Common myeloid progenitor, CD34-positive (primary cell): ENCODE results near the gene PPP1R36.

Experiments
- CTCF ChIA-PET: fragments of 350-600 bp; sonication (Branson Sonifier 250); formaldehyde crosslinking; loops from one replicate; lab custom pipeline; 2021; ENCODE audit warnings: antibody characterized with exemption; lab: Charles Lee
- POLR2A ChIA-PET: fragments of 350-600 bp; sonication (Branson Sonifier 250); formaldehyde crosslinking; loops from one replicate; lab custom pipeline; 2021; ENCODE audit warnings: antibody characterized with exemption; lab: Charles Lee
- DNase-seq, 3 donors: peaks; one replicate each; pipeline versions ENCODE4 v3.0.0 to v3.0.0-alpha.2; 2013
- H3K27ac ChIP-seq, 2 experiments: 1 replicate in 1 of 2; 2 replicates in 1 of 2; pipeline ENCODE4 v1.7.0; 2013; ENCODE audit warnings: inconsistent platforms in 2 of 2, low read length in 2 of 2, mild to moderate bottlenecking in 2 of 2, low read depth in 1 of 2, moderate library complexity in 1 of 2; ENCODE audit not compliant: severe bottlenecking in 2 of 2, insufficient read depth in 1 of 2, poor library complexity in 1 of 2
- H3K27me3 ChIP-seq, 5 experiments: replicated peaks in 2 of 5; 1 replicate in 3 of 5; 2 replicates in 2 of 5; pipeline versions ENCODE4 v1.6.1 to v1.7.0; 2013; ENCODE audit warnings: low read length in 4 of 5, mild to moderate bottlenecking in 2 of 5, moderate library complexity in 2 of 5, inconsistent platforms in 1 of 5; ENCODE audit not compliant: insufficient read depth in 5 of 5, control insufficient read depth in 4 of 5
- H3K36me3 ChIP-seq, 4 experiments: 1 replicate in 2 of 4; 2 replicates in 2 of 4; pipeline versions ENCODE4 v1.6.1 to v1.7.0; 2013; ENCODE audit warnings: low read length in 3 of 4, control low read depth in 1 of 4, mild to moderate bottlenecking in 1 of 4; ENCODE audit not compliant: control insufficient read depth in 4 of 4, insufficient read depth in 4 of 4
- H3K4me1 ChIP-seq, 4 experiments: 1 replicate in 3 of 4; 2 replicates in 1 of 4; pipeline versions ENCODE4 v1.6.1 to v1.7.1; 2013; ENCODE audit warnings: low read length in 3 of 4, mild to moderate bottlenecking in 3 of 4, control low read depth in 1 of 4, inconsistent platforms in 1 of 4, moderate library complexity in 1 of 4; ENCODE audit not compliant: control insufficient read depth in 4 of 4, insufficient read depth in 4 of 4; ENCODE audit errors: control extremely low read depth in 1 of 4
- H3K4me3 ChIP-seq, 7 experiments: 1 replicate in 4 of 7; 2 replicates in 3 of 7; pipeline versions ENCODE4 v1.5.1 to v1.7.0; 2013; ENCODE audit warnings: mild to moderate bottlenecking in 7 of 7, low read length in 6 of 7, moderate library complexity in 6 of 7, inconsistent platforms in 2 of 7, low read depth in 2 of 7, control low read depth in 1 of 7; ENCODE audit not compliant: insufficient read depth in 4 of 7, control insufficient read depth in 1 of 7; ENCODE audit errors: extremely low read depth in 1 of 7
- H3K9me3 ChIP-seq, 5 experiments: 1 replicate in 4 of 5; 2 replicates in 1 of 5; pipeline versions ENCODE4 v1.6.1 to v1.7.1; 2013; ENCODE audit warnings: low read length in 4 of 5, mild to moderate bottlenecking in 2 of 5, inconsistent platforms in 1 of 5, low read depth in 1 of 5, moderate library complexity in 1 of 5; ENCODE audit not compliant: control insufficient read depth in 4 of 5, insufficient read depth in 2 of 5; ENCODE audit errors: control extremely low read depth in 1 of 5
- WGBS: methylation state at CpG from one replicate; pipeline ENCODE4 v1.1.5; 2013; ENCODE audit not compliant: insufficient coverage; 5-methylcytosine and 5-hydroxymethylcytosine counted together

The PPP1R36 gene

DNA sequence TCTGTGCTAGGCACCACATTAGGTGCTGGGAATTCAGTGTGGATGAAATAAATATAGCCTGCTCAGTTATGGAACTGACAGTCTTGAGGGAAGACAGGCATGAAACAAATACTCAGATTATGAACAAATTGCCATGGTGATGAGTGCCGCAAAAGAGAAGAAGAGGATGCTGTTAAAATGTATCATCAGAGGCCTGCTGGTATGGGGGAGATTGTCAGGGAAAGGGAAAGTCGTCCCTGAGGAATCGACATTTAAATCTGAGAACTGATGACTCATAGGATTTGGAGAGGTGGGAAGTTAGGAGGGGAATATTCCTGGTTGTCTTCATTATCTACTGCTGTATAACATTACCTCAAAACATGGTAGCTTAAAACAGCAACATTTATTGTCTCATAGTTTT is 42.0 kb downstream of the PPP1R36 start:
- CTCF ChIA-PET, result no interaction called here
- Histone ChIP-seq H3K27me3 (no peaks in the 10 kb centered on the region), H3K27ac (no peak overlapping the region), H3K4me3 (no peak overlapping the region), H3K36me3 (no peaks in the 10 kb centered on the region), H3K4me1 (no peaks in the 10 kb centered on the region), H3K9me3 (no peaks in the 10 kb centered on the region)
- no peak for DNase-seq
- POLR2A ChIA-PET, result no interaction called here
- 90% methylated on average over 2 of the region's 3 CpGs for WGBS

DNA sequence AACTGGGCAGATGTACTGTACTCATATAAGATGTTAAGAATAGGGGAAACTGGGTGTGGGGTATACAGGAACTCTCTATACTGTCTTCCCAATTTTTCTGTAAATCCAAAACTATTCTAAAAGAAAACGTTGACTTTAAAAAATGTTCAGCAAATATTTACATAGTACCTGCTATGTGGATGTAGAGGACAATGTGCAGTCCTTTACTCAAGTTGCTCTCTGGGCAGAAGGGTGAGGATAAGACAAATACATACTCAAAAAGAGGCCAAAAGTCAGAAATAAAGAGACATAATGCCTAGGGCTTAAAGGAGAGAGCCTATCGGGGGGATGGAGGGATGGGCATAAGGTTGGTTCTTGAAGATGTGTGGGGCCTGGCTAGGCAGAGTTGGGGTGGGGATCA is 44.7 kb downstream of the PPP1R36 start:
- no peaks in the 10 kb centered on the region for H3K9me3 ChIP-seq
- CTCF ChIA-PET, result no interaction called here
- H3K27ac ChIP-seq, result no peak overlapping the region
- no peaks in the 10 kb centered on the region for H3K27me3 ChIP-seq
- no peaks in the 10 kb centered on the region for H3K36me3 ChIP-seq
- H3K4me1 ChIP-seq, result no peaks in the 10 kb centered on the region
- no peak overlapping the region for H3K4me3 ChIP-seq
- 100% methylated on average over 1 of the region's 2 CpGs for WGBS
- no peak for DNase-seq
- POLR2A ChIA-PET, result no interaction called here

DNA sequence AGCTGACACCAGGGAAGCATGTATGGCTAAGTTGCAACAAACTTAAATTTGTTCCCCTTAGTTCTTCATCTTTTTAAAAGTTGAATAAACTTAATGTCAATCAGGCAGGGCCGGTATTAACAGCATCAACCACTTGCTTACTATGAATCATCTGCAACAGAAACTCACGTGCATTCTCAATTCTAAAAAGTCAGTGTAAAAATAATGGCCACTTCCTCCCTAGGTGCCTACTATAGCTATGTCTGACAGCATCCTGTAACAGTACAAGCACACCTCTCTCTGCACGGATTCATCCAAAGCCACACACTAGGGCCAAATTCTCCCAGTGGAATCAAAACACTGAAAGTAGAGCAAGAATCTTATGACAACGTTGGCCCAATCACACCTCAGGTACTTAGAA is 48.6 kb downstream of the PPP1R36 start:
- CTCF ChIA-PET, result no interaction called here
- H3K4me1 ChIP-seq, result peaks cover 0 to 2% (median 0%) of the 10 kb centered on the region in 4 experiments
- no peak for DNase-seq
- H3K27me3 ChIP-seq, result peaks cover 0 to 10% (median 0%) of the 10 kb centered on the region in 5 experiments
- H3K4me3 ChIP-seq, result no peak overlapping the region
- no peaks in the 10 kb centered on the region for H3K36me3 ChIP-seq
- 64% methylated on average over 4 of the region's 4 CpGs for WGBS
- H3K27ac ChIP-seq, result no peak overlapping the region
- H3K9me3 ChIP-seq, result peaks cover 0 to 2% (median 0%) of the 10 kb centered on the region in 5 experiments
- POLR2A ChIA-PET, result no interaction called here

DNA sequence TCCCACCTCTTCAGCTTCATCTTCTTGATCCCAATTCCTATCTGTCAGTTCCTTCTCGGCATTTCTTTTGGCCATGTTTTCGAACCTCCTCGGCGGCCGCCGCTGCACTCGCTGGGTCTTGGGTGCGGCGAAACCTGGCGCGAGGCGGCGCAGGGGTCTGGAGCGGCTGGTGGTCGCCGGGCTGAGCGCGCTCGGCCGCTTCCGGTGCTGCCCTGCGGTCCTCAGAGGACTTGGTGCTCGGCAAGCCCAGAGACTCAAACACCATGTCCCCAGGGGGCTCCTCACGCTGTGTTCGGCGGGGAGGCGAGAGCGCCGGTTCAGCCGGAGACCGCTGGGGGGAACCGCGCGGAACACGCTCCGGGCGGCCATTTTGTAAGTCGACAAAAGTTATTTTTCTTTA is 51.8 kb downstream of the PPP1R36 start:
- Histone ChIP-seq H3K4me1 (peaks cover 0 to 2% (median 0%) of the 10 kb centered on the region in 4 experiments), H3K4me3 (peak overlapping the region in 1 of 7 experiments; percentile 16), H3K27ac (no peak overlapping the region), H3K9me3 (peaks cover 0 to 2% (median 0%) of the 10 kb centered on the region in 5 experiments), H3K27me3 (peaks cover 0 to 14% (median 0%) of the 10 kb centered on the region in 5 experiments), H3K36me3 (no peaks in the 10 kb centered on the region)
- ChIA-PET POLR2A (no interaction called here), CTCF (no interaction called here)
- DNase-seq, result peak in 2 of 3 donors; percentile 9 to 18
- 50% methylated on average over 33 of the region's 38 CpGs for WGBS

DNA sequence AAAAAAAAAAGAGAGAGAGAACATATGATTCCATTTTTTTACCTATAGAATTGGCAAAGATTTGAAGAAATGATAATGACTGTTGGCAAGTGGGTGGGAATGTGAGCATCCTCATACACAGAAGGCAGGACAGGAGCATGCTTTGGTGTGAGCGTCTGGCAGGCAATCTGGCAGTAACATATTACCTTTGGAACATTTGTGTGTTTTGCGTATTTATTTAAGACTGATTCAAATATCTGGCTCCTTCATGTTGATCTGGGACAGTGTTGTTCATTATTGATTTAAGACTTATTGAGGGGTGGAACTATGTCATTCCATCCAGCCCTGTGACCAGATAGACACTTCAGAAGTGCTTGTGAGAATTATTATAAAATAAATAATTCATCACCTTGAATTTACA is 53.1 kb downstream of the PPP1R36 start:
- no peak overlapping the region for H3K4me3 ChIP-seq
- H3K4me1 ChIP-seq, result peaks cover 0 to 2% (median 0%) of the 10 kb centered on the region in 4 experiments
- H3K27ac ChIP-seq, result no peak overlapping the region
- peaks cover 0 to 16% (median 0%) of the 10 kb centered on the region in 5 experiments for H3K27me3 ChIP-seq
- ChIA-PET CTCF (no interaction called here), POLR2A (no interaction called here)
- 100% methylated on average over 1 of the region's 2 CpGs for WGBS
- DNase-seq, result no peak
- H3K9me3 ChIP-seq, result peaks cover 0 to 2% (median 0%) of the 10 kb centered on the region in 5 experiments
- H3K36me3 ChIP-seq, result no peaks in the 10 kb centered on the region

DNA sequence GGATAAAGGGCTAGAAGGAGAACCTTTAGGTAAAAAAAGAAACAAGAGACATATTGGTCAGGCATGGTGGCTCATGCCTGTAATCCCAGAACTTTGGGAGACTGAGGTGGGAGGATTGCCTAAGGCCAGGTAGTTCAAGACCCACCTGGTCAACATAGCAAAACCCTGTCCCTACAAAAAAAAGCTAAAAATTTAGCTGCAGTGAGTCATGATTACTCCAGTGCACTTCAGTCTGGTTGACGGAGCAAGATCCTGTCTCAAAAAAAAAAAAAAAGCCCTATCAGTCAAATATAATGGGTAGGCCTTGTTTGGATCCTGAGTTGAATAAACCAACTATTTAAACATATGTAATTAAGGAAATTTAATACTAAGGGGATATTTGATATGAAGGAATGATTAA is 54.2 kb downstream of the PPP1R36 start:
- WGBS, result no CpG with 5 or more reads among the region's 1 CpG
- ChIA-PET CTCF (interaction anchor here (1.2 kb wide), 1 partner anchor 10 kb away, joined by 4 read pairs; no protein-coding TSS in a partner anchor), POLR2A (no interaction called here)
- no peak overlapping the region for H3K4me3 ChIP-seq
- H3K27me3 ChIP-seq, result peaks cover 0 to 16% (median 0%) of the 10 kb centered on the region in 5 experiments
- no peak overlapping the region for H3K27ac ChIP-seq
- no peaks in the 10 kb centered on the region for H3K36me3 ChIP-seq
- H3K4me1 ChIP-seq, result peaks cover 0 to 2% (median 0%) of the 10 kb centered on the region in 4 experiments
- no peak for DNase-seq
- H3K9me3 ChIP-seq, result peaks cover 0 to 2% (median 0%) of the 10 kb centered on the region in 5 experiments

DNA sequence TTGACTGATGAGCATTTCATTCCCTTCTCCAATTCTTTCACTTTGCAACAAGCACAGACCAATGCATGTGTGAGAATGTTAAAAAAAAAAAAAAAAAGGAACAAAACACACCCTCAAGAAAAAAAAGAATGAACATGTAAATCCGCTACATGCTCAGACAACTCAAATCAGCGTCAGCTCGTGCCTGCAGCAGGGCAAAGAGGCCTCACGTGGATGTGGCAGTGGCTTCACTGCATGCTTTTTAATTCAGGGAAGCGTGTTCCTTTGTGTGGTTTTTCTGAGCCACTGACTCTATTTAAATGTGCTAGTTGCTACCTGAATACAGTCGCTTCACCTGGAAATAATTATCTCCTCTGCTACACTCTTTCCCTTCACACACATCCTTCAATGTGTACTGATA is 55.1 kb downstream of the PPP1R36 start:
- CTCF ChIA-PET, result no interaction called here
- POLR2A ChIA-PET, result no interaction called here
- H3K4me3 ChIP-seq, result no peak overlapping the region
- H3K27ac ChIP-seq, result no peak overlapping the region
- H3K9me3 ChIP-seq, result peaks cover 0 to 2% (median 0%) of the 10 kb centered on the region in 5 experiments
- H3K4me1 ChIP-seq, result peaks cover 0 to 2% (median 0%) of the 10 kb centered on the region in 4 experiments
- 59% methylated on average over 5 of the region's 6 CpGs for WGBS
- peak in 2 of 3 donors; percentile 14 to 39 for DNase-seq
- H3K36me3 ChIP-seq, result no peaks in the 10 kb centered on the region
- H3K27me3 ChIP-seq, result peaks cover 0 to 16% (median 0%) of the 10 kb centered on the region in 5 experiments
